GM12878 (cell line): ENCODE data around the gene PCDHB15. TPM values are rescaled to one million over a fixed set of nuclear protein-coding genes. Genes with fewer than 3 reads are reported as not detected.

ENCODE experiments used
- polyA plus RNA-seq, 11 experiments: library from polyadenylated mRNA; depleted of rRNA in 4 of 11; unstranded in 6 of 11; stranded (reverse) in 5 of 11; fragments of >200 nt; fragmentation: Nextera tagmentation in 4 of 11; fragmentation: Illumina TruSeq in 1 of 11; extraction: Ambion mirVana in 4 of 11; extraction: Trizol in 1 of 11; gene quantifications; 1 replicate in 1 of 11; 2 replicates in 10 of 11; pipeline versions ENCODE4 v1.2.1 to v1.2.3, GENCODE V29; 2011 to 2016; ENCODE audit warnings: inconsistent platforms in 2 of 11, missing spikeins in 2 of 11, low read depth in 1 of 11
- total RNA-seq, 4 experiments: library from RNA; depleted of rRNA in 3 of 4; stranded (reverse); fragments of >200 nt in 3 of 4; fragmentation: Illumina TruSeq in 1 of 4; extraction: Trizol in 1 of 4; gene quantifications; 2 replicates each; pipeline versions ENCODE4 v1.2.1 to v1.2.3, GENCODE V29; 2013 to 2021

The PCDHB15 gene
- total and polyA plus RNA-seq, 10 of the 15 experiments (the other 5 are each of a cell fraction or from before 2014, with no cell fraction given): 0.01 to 0.10 TPM; not detected in 8

Other genes with a start within 250 kb of the PCDHB15 start
Only the 7 nearest of the 39 such genes appear.
- 0.65 TPM in 1 of 2 replicates, not detected in the other for gene PCDHB9, start 58.2 kb upstream of the PCDHB15 start, total RNA-seq (2014; rRNA removed)
- 0.28 and 0.45 TPM in 2 replicates for gene PCDHB9, start 58.2 kb upstream of the PCDHB15 start, total RNA-seq (2014; rRNA removed; fragmentation: Illumina TruSeq; extraction: Trizol)
- gene PCDHB9, start 58.2 kb upstream of the PCDHB15 start, total RNA-seq (2021): 0.18 TPM in 1 of 2 replicates, not detected in the other
- 0.06 and 0.20 TPM in 2 replicates for gene PCDHB9, start 58.2 kb upstream of the PCDHB15 start, polyA plus RNA-seq (2011; rRNA removed)
- 0.01 TPM in 1 of 2 replicates, not detected in the other for gene PCDHB9, start 58.2 kb upstream of the PCDHB15 start, polyA plus RNA-seq (2014; fragmentation: Illumina TruSeq; extraction: Trizol)
- not detected for gene PCDHB9, start 58.2 kb upstream of the PCDHB15 start, polyA plus RNA-seq (2014; fragmentation: Nextera tagmentation; extraction: Ambion mirVana)
- 0.05 and 0.06 TPM in 2 replicates for gene PCDHB9, start 58.2 kb upstream of the PCDHB15 start, polyA plus RNA-seq (2014; rRNA removed)
- gene PCDHB9, start 58.2 kb upstream of the PCDHB15 start, polyA plus RNA-seq (2016; fragmentation: Nextera tagmentation; extraction: Ambion mirVana): under 1 TPM in 1 of 2 experiments, not detected in 1; 0.08 TPM
- not detected in 2 replicates for gene PCDHB10, start 53.0 kb upstream of the PCDHB15 start, total RNA-seq (2014; rRNA removed)
- gene PCDHB10, start 53.0 kb upstream of the PCDHB15 start, total RNA-seq (2014; rRNA removed; fragmentation: Illumina TruSeq; extraction: Trizol): not detected in 2 replicates
- gene PCDHB10, start 53.0 kb upstream of the PCDHB15 start, total RNA-seq (2021): not detected in 2 replicates
- gene PCDHB10, start 53.0 kb upstream of the PCDHB15 start, polyA plus RNA-seq (2011; rRNA removed): 0.01 TPM in 1 of 2 replicates, not detected in the other
- 0.06 TPM in 1 of 2 replicates, not detected in the other for gene PCDHB10, start 53.0 kb upstream of the PCDHB15 start, polyA plus RNA-seq (2014; fragmentation: Illumina TruSeq; extraction: Trizol)
- gene PCDHB10, start 53.0 kb upstream of the PCDHB15 start, polyA plus RNA-seq (2014; fragmentation: Nextera tagmentation; extraction: Ambion mirVana): not detected
- not detected in 2 replicates for gene PCDHB10, start 53.0 kb upstream of the PCDHB15 start, polyA plus RNA-seq (2014; rRNA removed)
- not detected for gene PCDHB10, start 53.0 kb upstream of the PCDHB15 start, polyA plus RNA-seq (2016; fragmentation: Nextera tagmentation; extraction: Ambion mirVana)
- not detected in 2 replicates for gene PCDHB11, start 45.8 kb upstream of the PCDHB15 start, total RNA-seq (2014; rRNA removed)
- not detected in 2 replicates for gene PCDHB11, start 45.8 kb upstream of the PCDHB15 start, total RNA-seq (2014; rRNA removed; fragmentation: Illumina TruSeq; extraction: Trizol)
- gene PCDHB11, start 45.8 kb upstream of the PCDHB15 start, total RNA-seq (2021): not detected in 2 replicates
- not detected in 2 replicates for gene PCDHB11, start 45.8 kb upstream of the PCDHB15 start, polyA plus RNA-seq (2011; rRNA removed)
- gene PCDHB11, start 45.8 kb upstream of the PCDHB15 start, polyA plus RNA-seq (2014; fragmentation: Illumina TruSeq; extraction: Trizol): not detected in 2 replicates
- not detected for gene PCDHB11, start 45.8 kb upstream of the PCDHB15 start, polyA plus RNA-seq (2014; fragmentation: Nextera tagmentation; extraction: Ambion mirVana)
- not detected in 2 replicates for gene PCDHB11, start 45.8 kb upstream of the PCDHB15 start, polyA plus RNA-seq (2014; rRNA removed)
- gene PCDHB11, start 45.8 kb upstream of the PCDHB15 start, polyA plus RNA-seq (2016; fragmentation: Nextera tagmentation; extraction: Ambion mirVana): not detected
- not detected in 2 replicates for gene PCDHB12, start 36.7 kb upstream of the PCDHB15 start, total RNA-seq (2014; rRNA removed)
- gene PCDHB12, start 36.7 kb upstream of the PCDHB15 start, total RNA-seq (2014; rRNA removed; fragmentation: Illumina TruSeq; extraction: Trizol): not detected in 2 replicates
- not detected in 2 replicates for gene PCDHB12, start 36.7 kb upstream of the PCDHB15 start, total RNA-seq (2021)
- gene PCDHB12, start 36.7 kb upstream of the PCDHB15 start, polyA plus RNA-seq (2011; rRNA removed): 0.04 TPM in 1 of 2 replicates, not detected in the other
- gene PCDHB12, start 36.7 kb upstream of the PCDHB15 start, polyA plus RNA-seq (2014; fragmentation: Illumina TruSeq; extraction: Trizol): 0.04 TPM in 1 of 2 replicates, not detected in the other
- not detected for gene PCDHB12, start 36.7 kb upstream of the PCDHB15 start, polyA plus RNA-seq (2014; fragmentation: Nextera tagmentation; extraction: Ambion mirVana)
- not detected in 2 replicates for gene PCDHB12, start 36.7 kb upstream of the PCDHB15 start, polyA plus RNA-seq (2014; rRNA removed)
- gene PCDHB12, start 36.7 kb upstream of the PCDHB15 start, polyA plus RNA-seq (2016; fragmentation: Nextera tagmentation; extraction: Ambion mirVana): under 1 TPM in 1 of 2 experiments, not detected in 1; 0.08 TPM
- gene PCDHB13, start 31.5 kb upstream of the PCDHB15 start, total RNA-seq (2014; rRNA removed): not detected in 2 replicates
- not detected in 2 replicates for gene PCDHB13, start 31.5 kb upstream of the PCDHB15 start, total RNA-seq (2014; rRNA removed; fragmentation: Illumina TruSeq; extraction: Trizol)
- gene PCDHB13, start 31.5 kb upstream of the PCDHB15 start, total RNA-seq (2021): 0.05 TPM in 1 of 2 replicates, not detected in the other
- 0.01 TPM in 2 replicates for gene PCDHB13, start 31.5 kb upstream of the PCDHB15 start, polyA plus RNA-seq (2011; rRNA removed)
- gene PCDHB13, start 31.5 kb upstream of the PCDHB15 start, polyA plus RNA-seq (2014; fragmentation: Illumina TruSeq; extraction: Trizol): 0.03 TPM in 1 of 2 replicates, not detected in the other
- gene PCDHB13, start 31.5 kb upstream of the PCDHB15 start, polyA plus RNA-seq (2014; fragmentation: Nextera tagmentation; extraction: Ambion mirVana): not detected
- not detected in 2 replicates for gene PCDHB13, start 31.5 kb upstream of the PCDHB15 start, polyA plus RNA-seq (2014; rRNA removed)
- not detected for gene PCDHB13, start 31.5 kb upstream of the PCDHB15 start, polyA plus RNA-seq (2016; fragmentation: Nextera tagmentation; extraction: Ambion mirVana)
- gene PCDHB14, start 22.1 kb upstream of the PCDHB15 start, total RNA-seq (2014; rRNA removed): not detected in 2 replicates
- not detected in 2 replicates for gene PCDHB14, start 22.1 kb upstream of the PCDHB15 start, total RNA-seq (2014; rRNA removed; fragmentation: Illumina TruSeq; extraction: Trizol)
- not detected in 2 replicates for gene PCDHB14, start 22.1 kb upstream of the PCDHB15 start, total RNA-seq (2021)
- gene PCDHB14, start 22.1 kb upstream of the PCDHB15 start, polyA plus RNA-seq (2011; rRNA removed): 0.04 TPM in 1 of 2 replicates, not detected in the other
- gene PCDHB14, start 22.1 kb upstream of the PCDHB15 start, polyA plus RNA-seq (2014; fragmentation: Illumina TruSeq; extraction: Trizol): 0.17 TPM in 1 of 2 replicates, not detected in the other
- gene PCDHB14, start 22.1 kb upstream of the PCDHB15 start, polyA plus RNA-seq (2014; fragmentation: Nextera tagmentation; extraction: Ambion mirVana): not detected
- not detected in 2 replicates for gene PCDHB14, start 22.1 kb upstream of the PCDHB15 start, polyA plus RNA-seq (2014; rRNA removed)
- not detected for gene PCDHB14, start 22.1 kb upstream of the PCDHB15 start, polyA plus RNA-seq (2016; fragmentation: Nextera tagmentation; extraction: Ambion mirVana)
- gene SLC25A2, start 58.7 kb downstream of the PCDHB15 start, total RNA-seq (2014; rRNA removed): 0.17 and 0.38 TPM in 2 replicates
- gene SLC25A2, start 58.7 kb downstream of the PCDHB15 start, total RNA-seq (2014; rRNA removed; fragmentation: Illumina TruSeq; extraction: Trizol): 0.31 and 0.46 TPM in 2 replicates
- 0.44 and 0.58 TPM in 2 replicates for gene SLC25A2, start 58.7 kb downstream of the PCDHB15 start, total RNA-seq (2021)
- gene SLC25A2, start 58.7 kb downstream of the PCDHB15 start, polyA plus RNA-seq (2011; rRNA removed): not detected in 2 replicates
- gene SLC25A2, start 58.7 kb downstream of the PCDHB15 start, polyA plus RNA-seq (2014; fragmentation: Illumina TruSeq; extraction: Trizol): 0.09 TPM in 1 of 2 replicates, not detected in the other
- not detected for gene SLC25A2, start 58.7 kb downstream of the PCDHB15 start, polyA plus RNA-seq (2014; fragmentation: Nextera tagmentation; extraction: Ambion mirVana)
- gene SLC25A2, start 58.7 kb downstream of the PCDHB15 start, polyA plus RNA-seq (2014; rRNA removed): not detected in 2 replicates
- gene SLC25A2, start 58.7 kb downstream of the PCDHB15 start, polyA plus RNA-seq (2016; fragmentation: Nextera tagmentation; extraction: Ambion mirVana): not detected